Measurements from ENCODE around the gene LIF.

LIF gene

GRCh38 chr22:30286331-30286730 is 39.8 kb upstream of the LIF start:
- no peaks in the 10 kb centered on the region for H3K9me3 ChIP-seq
- H3K4me3 ChIP-seq = no peak overlapping the region
- H3K27ac ChIP-seq = no peak overlapping the region
- peaks cover 15 to 40% (median 28%) of the 10 kb centered on the region in 4 donors for H3K4me1 ChIP-seq
- H3K36me3 ChIP-seq = peaks cover 18 to 47% (median 34%) of the 10 kb centered on the region in 3 donors
- TF ChIP-seq CTCF (IDR thresholded peaks at IDR 0.05) = no peak
- H3K27me3 ChIP-seq = no peaks in the 10 kb centered on the region
- intact Hi-C loops (cut with DNase I; ENCODE audit: low total_unique reads) = no loop called here
- DNase-seq = no peak

- Histone ChIP-seq H3K36me3 (peaks cover 18 to 47% (median 34%) of the 10 kb centered on the region in 3 donors), H3K27ac (no peak overlapping the region), H3K27me3 (no peaks in the 10 kb centered on the region), H3K4me1 (peaks cover 10 to 35% (median 23%) of the 10 kb centered on the region in 4 donors), H3K4me3 (no peak overlapping the region), H3K9me3 (no peaks in the 10 kb centered on the region)
- intact Hi-C loops (cut with DNase I; ENCODE audit: low total_unique reads) = no loop called here
- no peak for TF ChIP-seq CTCF (IDR thresholded peaks at IDR 0.05)
- DNase-seq = no peak
Measured at GRCh38 chr22:30285846-30286200, 39.3 kb upstream of the LIF start.

- no peak for DNase-seq
- H3K27me3 ChIP-seq = no peaks in the 10 kb centered on the region
- TF ChIP-seq CTCF (IDR thresholded peaks at IDR 0.05) = no peak
- no peak overlapping the region for H3K27ac ChIP-seq
- peaks cover 18 to 47% (median 34%) of the 10 kb centered on the region in 3 donors for H3K36me3 ChIP-seq
- no peaks in the 10 kb centered on the region for H3K9me3 ChIP-seq
- H3K4me3 ChIP-seq = no peak overlapping the region
- peaks cover 5 to 29% (median 18%) of the 10 kb centered on the region in 4 donors for H3K4me1 ChIP-seq
- intact Hi-C loops (cut with DNase I; ENCODE audit: low total_unique reads) = no loop called here
Measured at GRCh38 chr22:30285176-30285845, 38.8 kb upstream of the LIF start.

GRCh38 chr22:30284666-30285065 is 38.1 kb upstream of the LIF start:
- no peak for DNase-seq
- intact Hi-C loops (cut with DNase I; ENCODE audit: low total_unique reads) = no loop called here
- H3K27me3 ChIP-seq = no peaks in the 10 kb centered on the region
- no peak overlapping the region for H3K4me3 ChIP-seq
- H3K27ac ChIP-seq = no peak overlapping the region
- H3K9me3 ChIP-seq = no peaks in the 10 kb centered on the region
- no peak for TF ChIP-seq CTCF (IDR thresholded peaks at IDR 0.05)
- peaks cover 18 to 47% (median 34%) of the 10 kb centered on the region in 3 donors for H3K36me3 ChIP-seq
- H3K4me1 ChIP-seq = peaks cover 0 to 23% (median 13%) of the 10 kb centered on the region in 4 donors

- H3K9me3 ChIP-seq = no peaks in the 10 kb centered on the region
- intact Hi-C loops (cut with DNase I; ENCODE audit: low total_unique reads) = no loop called here
- peaks cover 0 to 22% (median 13%) of the 10 kb centered on the region in 4 donors for H3K4me1 ChIP-seq
- H3K4me3 ChIP-seq = no peak overlapping the region
- no peak for TF ChIP-seq CTCF (IDR thresholded peaks at IDR 0.05)
- DNase-seq = no peak
- H3K27me3 ChIP-seq = no peaks in the 10 kb centered on the region
- peaks cover 18 to 47% (median 34%) of the 10 kb centered on the region in 3 donors for H3K36me3 ChIP-seq
- H3K27ac ChIP-seq = no peak overlapping the region
Measured at GRCh38 chr22:30284172-30284571, 37.6 kb upstream of the LIF start.
